GM12891 (cell line): Measurements from ENCODE around the gene VSTM2B.

Experiments
- DNase-seq: peaks from one replicate; pipeline ENCODE4 v3.0.0; 2011; ENCODE audit warnings: low spot score; ENCODE audit not compliant: insufficient read length
- FAIRE-seq: peaks from 2 replicates; lab custom pipeline; 2011; peaks lifted over from hg19 to GRCh38; lab: Jason Lieb, UNC
- PAX5 ChIP-seq: IDR thresholded peaks from 2 replicates; pipeline ENCODE4 v1.6.1; 2011; ENCODE audit warnings: low read length, moderate library complexity, mild to moderate bottlenecking; ENCODE audit not compliant: insufficient read depth, severe bottlenecking
- POLR2A ChIP-seq: IDR thresholded peaks from 2 replicates; pipeline ENCODE4 v1.6.1; 2011; ENCODE audit warnings: low read depth, low read length, control low read depth
- POLR2AphosphoS5 ChIP-seq: IDR thresholded peaks from 2 replicates; pipeline ENCODE4 v1.6.1; 2011; ENCODE audit warnings: low read depth, low read length, control low read depth
- POU2F2 ChIP-seq: IDR thresholded peaks from 2 replicates; pipeline ENCODE4 v1.6.1; 2011; ENCODE audit warnings: low read depth, mild to moderate bottlenecking, control low read depth, low read length, moderate library complexity
- SPI1 ChIP-seq: IDR thresholded peaks from 2 replicates; pipeline ENCODE4 v1.6.1; 2011; ENCODE audit warnings: low read depth, low read length, control low read depth
- TAF1 ChIP-seq: IDR thresholded peaks from 2 replicates; pipeline ENCODE4 v1.6.1; 2011; ENCODE audit warnings: low read depth, low read length, control low read depth

The VSTM2B gene

GRCh38 chr19:29612801-29613595 lies 87.2 kb downstream of the VSTM2B start:
- FAIRE-seq (no peak), DNase-seq (no peak)
- TF ChIP-seq SPI1 (no peak), TAF1 (no peak), POU2F2 (no peak), POLR2A (no peak), PAX5 (no peak), POLR2AphosphoS5 (no peak)

GRCh38 chr19:29614046-29614445 lies 88.3 kb downstream of the VSTM2B start:
- FAIRE-seq (no peak), DNase-seq (no peak)
- TF ChIP-seq POU2F2 (no peak), PAX5 (no peak), SPI1 (no peak), TAF1 (no peak), POLR2AphosphoS5 (no peak), POLR2A (no peak)
